Thymus (tissue), 11 donors: ENCODE data around the gene KIRREL3. TPM values are rescaled to one million over a fixed set of nuclear protein-coding genes. Genes with fewer than 3 reads are reported as not detected.

Source experiments
- DNase-seq, 9 donors: peaks; one replicate each; pipeline ENCODE4 v3.0.0-alpha.2; 2013; ENCODE audit warnings: low spot score in 9 of 9, low read depth in 6 of 9, missing footprints in 1 of 9
- H3K27ac ChIP-seq, 2 donors: one replicate each; pipeline ENCODE4 v1.5.1; 2013; ENCODE audit warnings: control low read depth in 1 of 2, low read depth in 1 of 2, low read length in 1 of 2, mild to moderate bottlenecking in 1 of 2, moderate library complexity in 1 of 2
- H3K27me3 ChIP-seq, 2 donors: one replicate each; pipeline ENCODE4 v1.5.1; 2013; ENCODE audit warnings: low read length in 1 of 2; ENCODE audit not compliant: control insufficient read depth in 2 of 2, insufficient read depth in 1 of 2
- H3K36me3 ChIP-seq, 2 donors: one replicate each; pipeline ENCODE4 v1.5.1; 2013; ENCODE audit warnings: low read length in 1 of 2, mild to moderate bottlenecking in 1 of 2, moderate library complexity in 1 of 2; ENCODE audit not compliant: control insufficient read depth in 2 of 2, insufficient read depth in 2 of 2
- H3K4me1 ChIP-seq, 2 donors: one replicate each; pipeline ENCODE4 v1.5.1; 2013; ENCODE audit warnings: low read length in 2 of 2; ENCODE audit not compliant: control insufficient read depth in 2 of 2, insufficient read depth in 2 of 2
- H3K4me3 ChIP-seq, 2 donors: one replicate each; pipeline ENCODE4 v1.5.1; 2013; ENCODE audit warnings: low read length in 2 of 2, control low read depth in 1 of 2, mild to moderate bottlenecking in 1 of 2
- H3K9me3 ChIP-seq, 2 donors: one replicate each; pipeline ENCODE4 v1.5.1; 2013; ENCODE audit warnings: low read length in 1 of 2, mild to moderate bottlenecking in 1 of 2; ENCODE audit not compliant: control insufficient read depth in 2 of 2, insufficient read depth in 1 of 2
- WGBS: extraction: QIAGEN DNeasy Blood & Tissue Kit; methylation state at CpG from one replicate; pipeline ENCODE4 v1.1.7; 2013; 5-methylcytosine and 5-hydroxymethylcytosine counted together
- polyA plus RNA-seq: library from polyadenylated mRNA; stranded (reverse); fragments of 200-250 nt; gene quantifications from one replicate; pipeline ENCODE4 v1.2.3, GENCODE V29; 2013
- total RNA-seq: library from RNA; stranded (reverse); fragments of 120-200 nt; gene quantifications from one replicate; pipeline ENCODE4 v1.2.4, GENCODE V29; 2013
- donor health status: healthy.

Gene KIRREL3
- total and polyA plus RNA-seq, 2 donors = 0.09 to 0.14 TPM

DNA sequence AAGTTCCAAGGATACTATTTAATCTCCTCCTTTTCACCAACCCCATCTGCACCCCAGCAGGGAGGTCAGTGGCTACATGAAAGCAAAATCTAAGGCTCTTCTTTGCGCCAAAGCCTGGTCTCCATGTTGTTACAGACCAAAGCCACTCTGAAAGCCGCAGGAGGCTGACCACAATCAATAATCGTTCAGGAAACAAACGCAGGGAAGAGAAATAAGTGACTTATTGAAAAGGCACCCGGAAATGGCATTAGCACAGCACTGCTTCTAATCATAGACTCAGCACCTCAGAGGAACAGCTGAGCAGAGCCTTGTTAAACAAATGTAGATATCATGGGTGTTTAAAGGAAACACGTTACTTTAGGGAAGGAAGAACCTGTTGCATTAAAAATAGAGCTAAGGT is 183.9 kb downstream of the KIRREL3 start:
- H3K4me3 ChIP-seq = no peak overlapping the region
- WGBS = 12% methylated on average over 6 of the region's 6 CpGs
- no peaks in the 10 kb centered on the region for H3K36me3 ChIP-seq
- H3K9me3 ChIP-seq = no peaks in the 10 kb centered on the region
- no peak for DNase-seq
- no peaks in the 10 kb centered on the region for H3K4me1 ChIP-seq
- no peaks in the 10 kb centered on the region for H3K27me3 ChIP-seq
- H3K27ac ChIP-seq = no peak overlapping the region

DNA sequence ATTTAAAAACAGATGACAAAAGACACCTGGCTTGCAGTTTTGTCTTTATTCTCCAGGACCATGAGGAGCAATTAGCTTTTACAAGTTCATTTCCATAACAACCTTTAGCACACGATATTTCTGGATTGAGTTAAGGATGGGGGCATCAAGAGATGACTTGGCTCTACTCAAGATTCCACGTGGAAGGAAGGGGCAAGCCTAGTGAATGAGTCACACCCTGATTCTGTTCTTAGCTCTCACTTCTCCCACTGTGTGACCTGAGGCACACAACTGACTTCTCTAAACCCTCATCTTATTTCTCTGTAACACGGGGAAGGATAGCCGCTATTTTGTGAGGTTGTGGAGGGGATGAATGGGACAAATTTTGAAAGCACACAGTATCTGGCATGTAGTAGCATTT is 185.5 kb downstream of the KIRREL3 start:
- Histone ChIP-seq H3K4me1 (no peaks in the 10 kb centered on the region), H3K27me3 (no peaks in the 10 kb centered on the region), H3K36me3 (no peaks in the 10 kb centered on the region), H3K4me3 (no peak overlapping the region), H3K27ac (no peak overlapping the region), H3K9me3 (no peaks in the 10 kb centered on the region)
- DNase-seq = no peak
- WGBS = 93% methylated on average over 4 of the region's 4 CpGs

DNA sequence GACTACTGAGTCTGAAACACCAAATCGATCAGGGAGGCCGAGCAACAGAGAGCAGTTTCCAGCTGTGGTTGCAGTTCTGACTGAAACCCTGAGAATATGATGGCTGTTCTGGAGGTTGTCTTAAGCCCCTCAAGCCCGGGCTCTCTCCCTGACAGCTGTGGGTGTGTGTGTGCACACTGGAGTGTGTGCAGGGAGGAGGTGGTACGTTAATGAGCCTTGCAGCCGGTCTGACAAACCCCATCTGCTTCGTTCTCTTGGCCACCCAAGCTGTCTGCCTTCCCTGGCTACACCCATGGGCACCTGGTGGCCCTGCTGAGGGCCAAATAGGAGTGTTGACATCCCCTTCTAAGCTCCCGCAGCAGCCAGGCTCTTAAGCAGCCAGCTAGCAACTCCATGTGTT is 189.8 kb downstream of the KIRREL3 start:
- Histone ChIP-seq H3K36me3 (no peaks in the 10 kb centered on the region), H3K27ac (no peak overlapping the region), H3K27me3 (no peaks in the 10 kb centered on the region), H3K4me3 (no peak overlapping the region), H3K9me3 (no peaks in the 10 kb centered on the region), H3K4me1 (no peaks in the 10 kb centered on the region)
- WGBS = 93% methylated on average over 7 of the region's 7 CpGs
- no peak for DNase-seq

DNA sequence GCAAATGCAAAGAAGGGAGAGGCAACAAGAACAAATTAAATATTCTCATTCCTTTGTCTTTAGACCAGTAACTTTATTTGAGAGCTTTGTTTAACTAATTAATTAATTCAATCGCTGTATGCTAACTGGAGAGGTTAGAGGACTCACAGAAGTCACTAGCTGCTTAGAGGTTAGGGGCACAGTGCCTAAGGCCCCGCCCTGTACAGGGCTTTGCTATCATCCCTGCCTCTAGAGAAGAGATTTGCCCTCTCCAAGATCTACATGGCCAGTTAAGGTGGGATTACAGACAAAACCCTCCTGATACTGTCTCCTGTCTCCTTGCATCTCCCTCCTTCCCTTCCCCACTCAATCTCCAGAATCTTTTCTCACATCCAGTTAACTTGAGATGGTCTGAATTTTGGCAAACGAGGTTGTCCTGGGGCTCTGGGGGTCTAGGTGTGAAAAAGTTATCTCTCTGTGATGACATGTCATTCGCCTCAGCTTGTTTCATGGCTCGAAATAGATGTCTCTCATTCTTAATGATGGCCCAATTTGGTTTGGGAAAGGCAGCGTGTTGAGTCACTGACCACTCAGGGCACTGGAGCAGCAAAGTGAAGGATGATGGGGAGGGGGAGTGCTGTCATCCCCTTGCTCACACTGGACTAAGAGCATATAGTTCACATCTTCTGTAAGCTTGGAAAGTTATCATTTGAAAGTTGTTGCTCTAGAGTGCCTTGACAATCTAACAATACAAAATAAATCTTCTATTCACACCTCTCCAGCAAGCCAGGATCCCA is 190.9 kb downstream of the KIRREL3 start:
- WGBS = 81% methylated on average over 6 of the region's 6 CpGs
- Histone ChIP-seq H3K4me3 (no peak overlapping the region), H3K27me3 (no peaks in the 10 kb centered on the region), H3K27ac (no peak overlapping the region), H3K36me3 (no peaks in the 10 kb centered on the region), H3K4me1 (no peaks in the 10 kb centered on the region), H3K9me3 (no peaks in the 10 kb centered on the region)
- DNase-seq = no peak

DNA sequence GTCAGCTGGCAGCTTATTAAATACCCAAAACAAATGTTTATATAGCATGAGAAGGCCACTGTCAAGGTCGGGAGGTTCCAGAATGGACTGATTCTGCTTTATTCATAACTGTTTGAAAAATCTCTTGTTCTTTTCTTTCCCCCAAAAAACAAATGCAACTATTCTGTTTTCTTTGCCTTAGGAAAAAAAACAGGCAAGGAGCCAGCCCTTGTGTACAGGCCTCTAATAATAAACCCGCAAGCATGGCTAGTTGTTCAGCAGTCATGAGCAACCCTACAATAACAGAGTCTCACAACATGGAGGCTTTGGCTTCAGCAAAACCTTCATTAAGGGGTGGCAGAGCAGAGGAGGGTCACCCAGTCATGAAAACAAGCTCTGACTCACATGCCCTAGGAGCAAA is 191.7 kb downstream of the KIRREL3 start:
- Histone ChIP-seq H3K36me3 (no peaks in the 10 kb centered on the region), H3K9me3 (no peaks in the 10 kb centered on the region), H3K4me1 (no peaks in the 10 kb centered on the region), H3K4me3 (no peak overlapping the region), H3K27ac (no peak overlapping the region), H3K27me3 (no peaks in the 10 kb centered on the region)
- WGBS = 91% methylated on average over 2 of the region's 2 CpGs
- DNase-seq = no peak

DNA sequence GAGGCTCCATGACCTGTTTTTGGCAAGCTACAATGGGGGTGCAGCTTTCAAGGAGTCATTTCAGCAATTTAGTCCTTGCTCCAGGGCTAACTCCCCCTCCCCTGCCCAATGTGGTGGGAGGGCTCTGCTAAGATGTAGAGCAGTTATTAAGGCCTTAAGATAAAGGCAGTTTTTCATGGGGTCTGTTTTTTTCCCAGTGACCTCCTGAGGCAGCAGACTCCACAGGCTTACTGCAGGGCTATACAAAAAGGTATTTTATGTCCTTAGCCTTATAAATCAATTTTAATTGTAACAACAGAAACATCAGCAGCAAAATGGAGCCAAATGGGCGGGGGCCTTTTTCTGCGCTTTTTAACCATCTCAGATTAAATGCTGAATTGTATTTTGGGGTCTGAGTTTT is 192.3 kb downstream of the KIRREL3 start:
- Histone ChIP-seq H3K4me1 (no peaks in the 10 kb centered on the region), H3K36me3 (no peaks in the 10 kb centered on the region), H3K27me3 (no peaks in the 10 kb centered on the region), H3K27ac (no peak overlapping the region), H3K9me3 (no peaks in the 10 kb centered on the region), H3K4me3 (no peak overlapping the region)
- DNase-seq = no peak
- WGBS = 50% methylated on average over 2 of the region's 2 CpGs

DNA sequence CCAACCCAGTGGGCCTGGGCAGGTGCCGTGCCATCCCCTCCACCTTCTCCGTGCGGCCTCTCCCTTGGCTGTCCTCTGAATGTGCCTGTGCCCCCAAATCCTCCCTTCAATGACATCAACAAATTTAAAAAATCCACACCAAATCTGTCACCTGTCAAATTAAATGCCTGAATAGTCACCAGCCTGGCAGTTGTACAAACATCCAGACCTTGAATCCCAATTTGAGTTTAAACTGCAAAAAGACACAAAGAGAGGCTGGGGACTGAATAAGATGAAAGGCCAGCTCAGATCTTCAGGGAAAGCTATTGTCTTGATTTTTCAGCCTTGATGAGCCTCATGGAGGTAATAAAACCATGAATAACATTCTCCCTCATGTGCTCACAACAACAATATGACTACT is 194.7 kb downstream of the KIRREL3 start:
- H3K9me3 ChIP-seq = no peaks in the 10 kb centered on the region
- no peak for DNase-seq
- H3K27ac ChIP-seq = no peak overlapping the region
- no peaks in the 10 kb centered on the region for H3K36me3 ChIP-seq
- no peak overlapping the region for H3K4me3 ChIP-seq
- H3K27me3 ChIP-seq = no peaks in the 10 kb centered on the region
- no peaks in the 10 kb centered on the region for H3K4me1 ChIP-seq
- 97% methylated on average over 3 of the region's 3 CpGs for WGBS

DNA sequence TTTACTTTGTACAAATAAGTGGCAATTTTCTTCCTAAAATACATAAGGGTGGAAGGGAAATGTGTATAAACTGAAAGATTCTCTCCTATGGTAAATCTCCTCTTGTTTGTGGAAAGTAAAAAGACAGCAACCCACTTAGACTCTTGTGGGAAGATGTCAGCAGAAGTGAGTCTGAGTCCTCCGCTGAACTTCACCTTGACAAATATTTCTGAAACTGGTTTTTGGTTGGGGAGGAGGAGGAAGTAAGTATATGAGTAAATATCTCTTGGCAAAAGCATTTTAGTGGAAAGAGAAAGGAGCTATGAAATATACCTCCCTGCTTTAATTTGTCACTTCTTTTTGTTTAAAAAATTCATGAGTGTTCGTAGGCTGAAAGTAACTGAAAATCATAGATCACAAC is 196.2 kb downstream of the KIRREL3 start:
- no peaks in the 10 kb centered on the region for H3K27me3 ChIP-seq
- H3K4me1 ChIP-seq = no peaks in the 10 kb centered on the region
- no peak overlapping the region for H3K4me3 ChIP-seq
- no peak for DNase-seq
- H3K36me3 ChIP-seq = no peaks in the 10 kb centered on the region
- WGBS = 88% methylated on average over 2 of the region's 2 CpGs
- H3K9me3 ChIP-seq = no peaks in the 10 kb centered on the region
- no peak overlapping the region for H3K27ac ChIP-seq

DNA sequence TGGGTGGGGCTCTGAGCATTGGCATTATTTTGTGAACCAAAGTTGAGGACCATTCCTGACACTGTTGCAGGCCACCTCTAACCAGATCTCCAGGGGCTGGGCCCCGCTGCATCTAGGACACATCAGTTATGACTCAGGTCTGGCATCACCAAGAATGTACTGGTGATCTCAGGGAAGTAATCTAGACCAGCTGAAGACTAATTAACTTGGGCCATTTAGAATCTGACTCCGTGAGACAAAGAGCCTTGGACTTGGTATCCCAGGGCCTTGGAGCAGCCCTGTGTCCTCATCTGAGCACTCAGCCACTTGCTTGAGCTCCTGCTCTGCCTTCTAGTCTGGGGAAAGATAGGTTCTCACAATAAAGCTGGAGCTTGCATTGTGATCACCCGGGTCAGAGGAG is 200.6 kb downstream of the KIRREL3 start:
- WGBS = 91% methylated on average over 3 of the region's 3 CpGs
- no peaks in the 10 kb centered on the region for H3K9me3 ChIP-seq
- H3K27me3 ChIP-seq = no peaks in the 10 kb centered on the region
- DNase-seq = no peak
- no peak overlapping the region for H3K4me3 ChIP-seq
- no peaks in the 10 kb centered on the region for H3K4me1 ChIP-seq
- H3K27ac ChIP-seq = no peak overlapping the region
- H3K36me3 ChIP-seq = no peaks in the 10 kb centered on the region
